HepG2 (cell line): ENCODE results near the gene NOP14. TPM values are rescaled to one million over a fixed set of nuclear protein-coding genes. Genes with fewer than 3 reads are reported as not detected.

Source experiments
- HES4 ChIP-seq: sonication (generic); formaldehyde crosslinking; IDR thresholded peaks from 2 replicates; pipeline ENCODE4 v1.9.0; 2021; ENCODE audit warnings: mild to moderate bottlenecking, missing genetic modification reagents, borderline replicate concordance
- KAT8 ChIP-seq: IDR thresholded peaks from 2 replicates; pipeline ENCODE4 v1.6.1; 2016; ENCODE audit warnings: missing genetic modification reagents, missing compliant biosample characterization
- MED1 ChIP-seq: sonication (generic); formaldehyde crosslinking; IDR thresholded peaks from 2 replicates; pipeline ENCODE4 v1.4.0; 2020; ENCODE audit warnings: missing genetic modification reagents
- NFKB2 ChIP-seq: sonication (generic); formaldehyde crosslinking; IDR thresholded peaks from 2 replicates; pipeline ENCODE4 v1.4.0; 2020; ENCODE audit warnings: missing genetic modification reagents, borderline replicate concordance
- RARA ChIP-seq: IDR thresholded peaks from 2 replicates; pipeline ENCODE4 v1.6.1; 2016; ENCODE audit warnings: missing genetic modification reagents, missing compliant biosample characterization
- RARG ChIP-seq: sonication (generic); formaldehyde crosslinking; IDR thresholded peaks from 2 replicates; pipeline ENCODE4 v1.4.0; 2020; ENCODE audit warnings: low read depth, mild to moderate bottlenecking, missing genetic modification reagents
- RELA ChIP-seq: sonication (generic); formaldehyde crosslinking; IDR thresholded peaks from 2 replicates; pipeline ENCODE4 v1.4.0; 2020; ENCODE audit warnings: missing genetic modification reagents
- RFXAP ChIP-seq: sonication (generic); formaldehyde crosslinking; IDR thresholded peaks from 2 replicates; pipeline ENCODE4 v1.4.0; 2020; ENCODE audit warnings: missing genetic modification reagents, borderline replicate concordance
- SNRNP70 ChIP-seq: fragments of 200-400 bp; formaldehyde crosslinking; IDR thresholded peaks from 2 replicates; pipeline ENCODE4 v1.6.1; 2017; ENCODE audit warnings: mild to moderate bottlenecking, low read depth, low read length, moderate library complexity
- TBL1XR1 ChIP-seq: fragments of 150-350 bp; IDR thresholded peaks from 2 replicates; pipeline ENCODE4 v1.6.1; 2014; ENCODE audit warnings: borderline replicate concordance, low read length; ENCODE audit not compliant: partially characterized antibody
- THAP11 ChIP-seq: IDR thresholded peaks from 2 replicates; pipeline ENCODE4 v1.6.1; 2016; ENCODE audit warnings: missing biosample characterization, missing genetic modification reagents
- ZBTB7B ChIP-seq: sonication (generic); formaldehyde crosslinking; IDR thresholded peaks from 2 replicates; pipeline ENCODE4 v1.4.0; 2020; ENCODE audit warnings: missing genetic modification reagents
- ZNF557 ChIP-seq: sonication (generic); formaldehyde crosslinking; IDR thresholded peaks from 2 replicates; pipeline ENCODE4 v1.4.0; 2020; ENCODE audit warnings: missing genetic modification reagents
- ZNF619 ChIP-seq: sonication (generic); formaldehyde crosslinking; IDR thresholded peaks from 2 replicates; pipeline ENCODE4 v1.4.0; 2020; ENCODE audit warnings: mild to moderate bottlenecking, missing genetic modification reagents
- ZNF768 ChIP-seq: sonication (generic); formaldehyde crosslinking; IDR thresholded peaks from 2 replicates; pipeline ENCODE4 v1.4.0; 2020; ENCODE audit warnings: missing genetic modification reagents
- ZNF772 ChIP-seq: sonication (generic); formaldehyde crosslinking; IDR thresholded peaks from 2 replicates; pipeline ENCODE4 v1.5.0; 2020; ENCODE audit warnings: mild to moderate bottlenecking, missing genetic modification reagents
- ZNF775 ChIP-seq: sonication (generic); formaldehyde crosslinking; IDR thresholded peaks from 2 replicates; pipeline ENCODE4 v1.4.0; 2020; ENCODE audit warnings: missing genetic modification reagents, mild to moderate bottlenecking, moderate library complexity, borderline replicate concordance
- polyA plus RNA-seq, 8 experiments: library from polyadenylated mRNA; depleted of rRNA in 3 of 8; stranded (reverse) in 7 of 8; unstranded in 1 of 8; fragments of >200 nt; fragmentation: Illumina TruSeq in 4 of 8; extraction: Trizol in 4 of 8; gene quantifications; 2 replicates each; pipeline versions ENCODE4 v1.2.1 to v1.2.3, GENCODE V29; 2011 to 2016; ENCODE audit warnings: low read depth in 4 of 8, missing spikeins in 1 of 8, mixed read lengths in 1 of 8; ENCODE audit not compliant: insufficient read depth in 1 of 8
- total RNA-seq, 5 experiments: library from RNA; depleted of rRNA; stranded (reverse); fragments of >200 nt; fragmentation: Illumina TruSeq; extraction: Trizol; gene quantifications; 2 replicates each; pipeline ENCODE4 v1.2.3, GENCODE V29; 2016; ENCODE audit warnings: low read depth in 1 of 5
- TF ChIP-seq, protein P1 (sequence below): sonication (generic); formaldehyde crosslinking; IDR thresholded peaks from 2 replicates; pipeline ENCODE4 v1.8.0; 2022; ENCODE audit warnings: missing genetic modification reagents, mild to moderate bottlenecking, moderate library complexity, borderline replicate concordance
- TF ChIP-seq, protein P2 (sequence below): sonication (generic); formaldehyde crosslinking; IDR thresholded peaks from 2 replicates; pipeline ENCODE4 v1.4.0; 2020; ENCODE audit warnings: low read depth, mild to moderate bottlenecking, missing genetic modification reagents
- TF ChIP-seq, protein P3 (sequence below): sonication (generic); formaldehyde crosslinking; IDR thresholded peaks from 2 replicates; pipeline ENCODE4 v1.4.0; 2020; ENCODE audit warnings: mild to moderate bottlenecking, missing genetic modification reagents
- TF ChIP-seq, protein P4 (sequence below): sonication (generic); formaldehyde crosslinking; IDR thresholded peaks from 2 replicates; pipeline ENCODE4 v1.5.1; 2020; ENCODE audit warnings: missing genetic modification reagents, mild to moderate bottlenecking, borderline replicate concordance
- TF ChIP-seq, protein P5 (sequence below): sonication (generic); formaldehyde crosslinking; IDR thresholded peaks from 2 replicates; pipeline ENCODE4 v1.5.0; 2020; ENCODE audit warnings: missing genetic modification reagents, mild to moderate bottlenecking, borderline replicate concordance

Gene NOP14
- total and polyA plus RNA-seq, 2 of the 13 experiments (the other 11 are each of a cell fraction or from before 2014, with no cell fraction given), result 6.9 to 47.9 TPM

DNA sequence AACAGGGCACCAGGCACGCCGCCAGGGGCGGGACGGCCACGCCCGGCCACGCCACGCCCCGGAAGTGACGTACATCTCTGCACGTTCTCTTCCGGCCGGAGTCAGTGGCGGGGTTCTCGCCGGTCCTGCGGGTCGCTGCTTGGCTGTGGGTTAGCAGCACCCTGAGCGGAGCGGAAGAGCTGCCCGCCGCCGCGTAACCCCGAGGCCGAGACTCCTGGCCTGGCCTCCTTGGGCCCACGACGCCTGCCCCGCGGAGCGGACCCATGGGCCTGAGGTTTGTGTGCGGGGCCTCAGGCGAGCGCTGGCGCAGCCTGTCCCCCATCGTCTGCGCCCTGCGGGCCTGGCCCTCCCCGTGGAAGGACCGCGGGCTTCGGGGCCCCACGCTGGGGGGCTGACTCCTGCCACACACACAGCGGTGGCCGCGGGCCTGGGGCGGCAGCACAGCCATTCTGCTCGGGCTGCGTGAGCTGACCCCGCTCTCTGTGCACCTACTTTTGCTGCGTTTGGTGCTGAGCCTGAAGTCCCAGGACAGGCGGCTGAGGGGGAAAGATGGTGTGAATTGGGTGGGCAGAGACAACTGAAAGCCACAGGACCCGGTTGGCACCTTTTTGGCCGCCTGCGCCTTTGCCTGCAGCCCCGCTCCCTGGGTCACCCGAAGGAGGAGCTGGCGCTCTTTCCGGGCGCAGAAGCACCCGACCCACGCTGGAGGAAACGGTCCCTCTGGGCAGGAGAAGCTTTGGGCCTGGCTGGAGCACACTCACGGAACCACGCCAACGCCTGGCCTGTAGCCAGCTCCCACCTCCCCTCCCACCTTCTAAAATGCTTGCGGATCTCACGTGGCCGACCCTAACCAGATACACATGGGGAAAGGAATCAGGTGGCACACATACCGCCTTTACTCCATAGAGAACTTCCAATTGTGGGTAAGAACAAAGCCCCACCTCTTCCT lies 28.1 kb downstream of the NOP14 start (continued):
- TF ChIP-seq RFXAP (CRISPR knock-in tag) (no peak), TBL1XR1 (no peak), SNRNP70 (no peak), RELA (CRISPR knock-in tag) (no peak), NFKB2 (CRISPR knock-in tag) (0 out of 2 replicates have a peak, but pooled peaks have one; percentile 16), KAT8 (CRISPR knock-in tag) (peak; percentile 84), ZNF768 (CRISPR knock-in tag) (peak; percentile 60; the same call in 1 of the 2 replicates), ZNF619 (no peak), ZNF557 (CRISPR knock-in tag) (no peak), RARG (CRISPR knock-in tag) (no peak), ZNF775 (no peak), MED1 (CRISPR knock-in tag) (peak; percentile 46; the same call in 1 of the 2 replicates), ZNF772 (CRISPR knock-in tag) (peak; percentile 88), HES4 (CRISPR knock-in tag) (peak; percentile 79), THAP11 (peak; percentile 86), ZBTB7B (peak; percentile 34; the same call in 1 of the 2 replicates), RARA (CRISPR knock-in tag) (peak; percentile 40; the same call in 1 of the 2 replicates)
- TF ChIP-seq, protein P1, sequence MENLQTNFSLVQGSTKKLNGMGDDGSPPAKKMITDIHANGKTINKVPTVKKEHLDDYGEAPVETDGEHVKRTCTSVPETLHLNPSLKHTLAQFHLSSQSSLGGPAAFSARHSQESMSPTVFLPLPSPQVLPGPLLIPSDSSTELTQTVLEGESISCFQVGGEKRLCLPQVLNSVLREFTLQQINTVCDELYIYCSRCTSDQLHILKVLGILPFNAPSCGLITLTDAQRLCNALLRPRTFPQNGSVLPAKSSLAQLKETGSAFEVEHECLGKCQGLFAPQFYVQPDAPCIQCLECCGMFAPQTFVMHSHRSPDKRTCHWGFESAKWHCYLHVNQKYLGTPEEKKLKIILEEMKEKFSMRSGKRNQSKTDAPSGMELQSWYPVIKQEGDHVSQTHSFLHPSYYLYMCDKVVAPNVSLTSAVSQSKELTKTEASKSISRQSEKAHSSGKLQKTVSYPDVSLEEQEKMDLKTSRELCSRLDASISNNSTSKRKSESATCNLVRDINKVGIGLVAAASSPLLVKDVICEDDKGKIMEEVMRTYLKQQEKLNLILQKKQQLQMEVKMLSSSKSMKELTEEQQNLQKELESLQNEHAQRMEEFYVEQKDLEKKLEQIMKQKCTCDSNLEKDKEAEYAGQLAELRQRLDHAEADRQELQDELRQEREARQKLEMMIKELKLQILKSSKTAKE (CRISPR knock-in tag), result no peak
- TF ChIP-seq, protein P2, sequence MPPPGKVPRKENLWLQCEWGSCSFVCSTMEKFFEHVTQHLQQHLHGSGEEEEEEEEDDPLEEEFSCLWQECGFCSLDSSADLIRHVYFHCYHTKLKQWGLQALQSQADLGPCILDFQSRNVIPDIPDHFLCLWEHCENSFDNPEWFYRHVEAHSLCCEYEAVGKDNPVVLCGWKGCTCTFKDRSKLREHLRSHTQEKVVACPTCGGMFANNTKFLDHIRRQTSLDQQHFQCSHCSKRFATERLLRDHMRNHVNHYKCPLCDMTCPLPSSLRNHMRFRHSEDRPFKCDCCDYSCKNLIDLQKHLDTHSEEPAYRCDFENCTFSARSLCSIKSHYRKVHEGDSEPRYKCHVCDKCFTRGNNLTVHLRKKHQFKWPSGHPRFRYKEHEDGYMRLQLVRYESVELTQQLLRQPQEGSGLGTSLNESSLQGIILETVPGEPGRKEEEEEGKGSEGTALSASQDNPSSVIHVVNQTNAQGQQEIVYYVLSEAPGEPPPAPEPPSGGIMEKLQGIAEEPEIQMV (CRISPR knock-in tag), result no peak
- TF ChIP-seq, protein P3, sequence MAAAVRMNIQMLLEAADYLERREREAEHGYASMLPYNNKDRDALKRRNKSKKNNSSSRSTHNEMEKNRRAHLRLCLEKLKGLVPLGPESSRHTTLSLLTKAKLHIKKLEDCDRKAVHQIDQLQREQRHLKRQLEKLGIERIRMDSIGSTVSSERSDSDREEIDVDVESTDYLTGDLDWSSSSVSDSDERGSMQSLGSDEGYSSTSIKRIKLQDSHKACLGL, result peak; percentile 88
- TF ChIP-seq, protein P4, sequence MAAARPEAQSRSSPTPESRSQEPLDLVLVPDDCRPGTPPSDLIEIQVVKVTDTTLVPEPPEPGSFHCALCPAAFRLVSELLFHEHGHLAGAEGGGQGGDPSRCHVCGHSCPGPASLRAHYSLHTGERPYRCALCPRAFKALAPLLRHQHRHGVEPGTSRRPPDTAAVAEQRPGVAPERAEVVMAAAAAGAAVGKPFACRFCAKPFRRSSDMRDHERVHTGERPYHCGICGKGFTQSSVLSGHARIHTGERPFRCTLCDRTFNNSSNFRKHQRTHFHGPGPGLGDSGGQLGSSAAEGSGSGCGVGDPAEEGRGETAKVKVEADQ, result no peak
- TF ChIP-seq, protein P5, sequence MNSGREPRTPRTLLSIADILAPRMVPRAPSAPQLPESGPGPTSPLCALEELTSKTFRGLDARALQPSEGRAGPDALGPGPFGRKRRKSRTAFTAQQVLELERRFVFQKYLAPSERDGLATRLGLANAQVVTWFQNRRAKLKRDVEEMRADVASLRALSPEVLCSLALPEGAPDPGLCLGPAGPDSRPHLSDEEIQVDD (CRISPR knock-in tag), result no peak
